Fibroblast of skin of left biceps (primary cell): ENCODE results near the gene RINT1.
"Not testable (repeated sequence)": the region's sequence is repeated elsewhere in the genome, so short reads cannot be mapped to it uniquely, and the experiment has no call there.

Experiments used
- DNase-seq, 2 experiments: peaks; one replicate each; pipeline ENCODE4 v3.0.0-alpha.2; 2013; ENCODE audit warnings: low read depth in 2 of 2

RINT1 gene

GRCh38 chr7:105532709-105533460 lies 884 bp downstream of the RINT1 start:
- no peak for DNase-seq

DNA sequence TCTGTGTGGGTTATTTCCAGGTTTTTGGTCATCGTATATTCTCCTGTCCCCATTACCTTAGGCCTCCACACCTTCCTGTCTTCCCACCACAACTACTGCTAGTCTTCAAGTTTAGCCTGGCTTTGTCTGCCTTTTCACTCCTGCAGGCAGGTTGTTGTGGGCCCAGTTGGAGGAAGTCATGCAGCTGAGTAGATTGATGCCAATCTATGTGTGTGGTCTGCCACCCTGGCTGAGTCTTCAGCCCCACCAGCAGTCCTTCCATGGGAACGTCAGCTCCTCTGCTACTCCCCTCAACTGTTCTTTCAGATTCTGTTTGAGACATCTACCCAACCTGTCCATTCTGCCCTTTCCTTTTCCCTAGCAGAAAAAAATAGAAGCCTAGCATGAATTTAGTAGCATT lies 6.3 kb downstream of the RINT1 start:
- DNase-seq: no peak

DNA sequence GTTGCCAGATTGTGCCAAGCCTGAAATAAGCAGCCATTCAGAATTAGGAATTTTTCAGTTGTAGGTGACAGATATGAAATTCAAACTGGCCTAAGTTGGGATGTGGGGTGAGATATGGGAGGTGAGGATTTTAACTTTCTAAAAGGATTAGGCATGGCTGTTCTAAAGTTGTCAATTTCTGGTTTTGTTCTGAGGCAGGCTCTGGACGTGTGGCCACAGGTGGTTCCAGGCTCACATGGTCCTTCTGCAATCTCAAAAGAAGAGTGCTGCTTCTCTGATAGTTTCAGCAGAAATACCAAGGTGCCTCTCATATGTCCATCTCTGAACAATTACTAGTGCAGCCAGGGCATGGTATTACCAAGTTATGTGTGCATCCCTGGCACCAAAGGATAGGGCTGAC lies 27.9 kb downstream of the RINT1 start:
- DNase-seq: no peak

- no peak for DNase-seq
These were observed 33.2 kb downstream of the RINT1 start for GRCh38 chr7:105565190-105565589.

DNA sequence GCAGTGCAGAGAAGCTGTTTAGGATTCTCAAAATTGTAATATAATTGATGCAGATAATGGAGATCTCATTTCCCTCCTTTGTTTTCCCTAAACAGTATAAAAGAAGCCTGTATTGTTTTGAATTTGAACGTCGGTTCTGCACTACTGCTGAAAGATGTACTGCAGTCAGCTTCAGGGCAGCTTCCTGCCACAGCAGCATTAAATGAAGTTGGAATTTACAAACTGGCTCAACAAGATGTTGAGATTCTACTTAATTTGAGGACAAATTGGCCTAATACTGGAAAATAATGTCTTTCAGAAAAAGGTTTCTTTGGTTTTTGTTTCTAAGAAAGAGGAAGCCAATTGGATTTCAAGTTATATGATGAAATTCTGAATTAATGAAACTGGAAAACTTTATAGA lies 35.0 kb downstream of the RINT1 start:
- no peak for DNase-seq

DNA sequence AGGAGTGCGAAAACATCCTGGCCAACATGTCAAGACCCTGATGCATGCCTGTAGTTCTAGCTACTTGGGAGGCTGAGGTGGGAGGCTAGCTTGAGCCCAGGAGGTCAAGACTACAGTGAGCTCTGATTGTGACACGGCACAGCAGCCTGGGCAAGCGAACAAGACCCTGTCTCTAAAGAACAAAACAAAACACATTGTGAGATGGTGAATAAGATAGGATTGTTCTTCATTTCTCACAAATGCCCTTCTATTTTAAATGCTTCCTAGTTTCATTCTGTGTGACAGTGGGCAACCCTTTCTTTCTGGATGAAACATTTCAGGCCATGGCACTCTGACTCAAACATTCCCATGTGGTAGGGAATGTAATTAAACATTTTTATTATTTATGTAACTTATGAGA lies 35.8 kb downstream of the RINT1 start:
- DNase-seq: no peak

- DNase-seq: no peak
These were observed 39.9 kb downstream of the RINT1 start for GRCh38 chr7:105571891-105572290.

DNA sequence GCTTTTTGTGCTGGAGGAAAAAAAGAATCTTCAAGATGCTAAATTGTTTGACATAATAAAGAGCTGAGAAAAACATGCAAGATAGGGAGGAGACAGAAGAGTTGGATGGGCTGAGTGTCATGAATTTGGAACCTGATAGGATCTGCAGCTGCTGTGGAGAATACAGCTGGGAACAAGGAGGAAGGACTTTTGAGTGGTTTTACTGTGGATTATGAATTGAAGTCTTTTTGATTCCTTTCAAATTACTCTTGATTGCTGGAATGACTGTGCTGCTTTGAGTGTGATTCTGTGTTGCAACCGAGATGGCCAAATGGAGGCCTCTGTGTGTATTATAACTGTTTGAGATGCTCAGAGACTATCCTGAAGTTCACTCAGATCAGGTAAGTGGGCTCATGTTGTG lies 45.2 kb downstream of the RINT1 start:
- DNase-seq: no peak

DNA sequence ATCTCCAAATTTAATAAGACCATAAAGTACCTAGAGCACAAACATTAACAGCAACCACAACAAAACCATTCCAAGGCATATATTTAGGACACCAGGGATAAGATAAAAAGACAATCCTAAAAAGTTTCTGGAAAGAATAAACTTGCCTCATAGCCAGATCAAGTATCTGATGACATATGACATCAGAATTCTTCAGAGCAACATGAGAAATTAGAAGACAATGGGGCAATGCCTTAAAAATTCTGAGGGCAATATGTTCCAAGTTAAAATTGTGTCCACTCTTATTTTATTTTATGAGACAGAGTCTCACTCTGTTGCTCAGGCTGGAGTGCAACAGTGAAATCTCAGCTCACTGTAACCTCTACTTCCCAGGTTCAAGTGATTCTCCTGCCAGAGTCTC lies 46.5 kb downstream of the RINT1 start:
- DNase-seq: no peak

GRCh38 chr7:105580022-105580740 lies 48.2 kb downstream of the RINT1 start:
- DNase-seq: no peak

GRCh38 chr7:105581066-105581811 lies 49.2 kb downstream of the RINT1 start, which contains the start of gene EFCAB10:
TSS of gene EFCAB10 (minus strand) at chr7:105581493. CDS start at chr7:105581463, 30 bp downstream.
- DNase-seq: no peak

- no peak for DNase-seq
These were observed 51.1 kb downstream of the RINT1 start for GRCh38 chr7:105583061-105583460.

DNA sequence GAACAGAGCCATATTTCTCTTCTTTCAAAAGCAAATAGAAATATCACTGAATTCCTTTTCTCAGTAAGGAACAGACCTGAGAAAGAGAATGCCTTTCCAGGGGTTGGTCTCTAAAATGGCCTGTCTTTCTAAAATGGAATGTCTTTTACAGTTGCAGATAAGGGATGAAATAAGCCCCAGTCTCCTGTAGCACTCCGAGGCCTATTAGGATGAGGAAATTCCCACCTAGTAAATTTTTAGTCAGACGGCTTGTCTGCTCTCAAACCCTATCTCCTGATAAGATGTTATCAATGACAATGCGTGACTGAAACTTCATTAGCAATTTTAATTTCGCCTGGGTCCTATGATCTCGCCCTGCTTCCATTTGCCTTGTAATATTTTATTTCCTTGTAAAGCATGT lies 52.2 kb downstream of the RINT1 start:
- no peak for DNase-seq

DNA sequence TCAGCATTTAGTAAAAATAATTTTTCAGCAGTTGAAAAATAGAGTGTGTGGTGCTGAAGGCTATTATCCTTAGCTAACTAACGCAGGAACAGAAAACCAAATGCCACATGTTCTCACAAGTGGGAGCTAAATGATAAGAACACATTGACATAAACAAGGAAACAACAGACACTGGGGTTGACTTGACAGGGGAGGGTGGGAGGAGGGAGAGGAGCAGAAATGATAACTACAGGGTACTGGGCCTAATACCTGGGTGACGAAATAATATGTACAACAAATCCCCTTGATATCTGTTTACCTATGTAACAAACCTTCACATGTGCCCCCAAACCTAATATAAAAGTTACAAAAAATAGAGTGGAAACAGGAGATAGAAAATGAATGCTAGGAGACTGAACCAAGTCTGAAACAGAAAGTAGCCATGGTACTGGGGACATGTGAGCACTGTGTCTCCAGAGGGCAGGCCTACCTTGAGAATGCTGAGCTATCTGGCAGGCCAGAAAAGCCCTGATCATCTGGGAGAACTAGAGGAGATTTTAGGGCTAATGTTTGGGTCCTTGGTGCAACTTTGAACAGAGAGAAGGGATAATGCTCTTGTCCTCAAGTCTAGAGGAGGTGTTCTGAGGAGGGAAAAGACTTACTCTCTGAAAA lies 54.0 kb downstream of the RINT1 start:
- DNase-seq: no peak

DNA sequence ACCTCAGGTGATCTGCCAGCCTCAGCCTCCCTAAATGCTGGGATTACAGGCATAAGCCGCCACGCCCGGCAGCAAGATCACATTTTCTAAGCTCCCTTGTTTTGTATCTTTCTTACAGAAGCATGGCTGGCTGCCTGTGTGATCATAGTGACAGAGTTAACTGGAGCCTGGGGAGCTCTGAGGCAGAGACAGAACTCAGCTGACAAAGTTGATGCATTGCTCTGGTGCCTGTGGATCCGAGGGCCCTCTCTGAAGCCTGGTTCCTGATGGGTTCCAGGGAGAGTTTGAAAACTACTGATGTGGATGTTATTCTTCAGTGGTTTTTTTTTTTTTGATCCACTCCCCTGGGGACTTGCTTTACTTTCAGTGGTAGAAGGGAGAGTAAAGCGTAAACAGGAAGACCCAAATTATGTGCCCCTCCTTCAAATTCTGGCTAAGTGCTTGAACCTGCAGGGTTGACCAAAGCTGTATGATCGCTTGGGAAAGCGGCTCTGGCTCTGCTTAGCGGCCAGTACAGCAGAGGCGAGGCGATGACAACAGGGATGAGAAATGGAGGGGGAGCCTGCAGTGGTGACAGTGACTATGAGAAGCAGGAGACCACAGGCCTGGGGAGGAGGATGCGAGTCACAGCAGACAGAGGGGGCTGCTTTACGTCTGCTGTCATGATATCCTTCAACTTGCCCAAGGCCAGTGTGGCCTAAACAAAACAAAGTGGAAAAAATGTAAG lies 56.1 kb downstream of the RINT1 start:
- no peak for DNase-seq

DNA sequence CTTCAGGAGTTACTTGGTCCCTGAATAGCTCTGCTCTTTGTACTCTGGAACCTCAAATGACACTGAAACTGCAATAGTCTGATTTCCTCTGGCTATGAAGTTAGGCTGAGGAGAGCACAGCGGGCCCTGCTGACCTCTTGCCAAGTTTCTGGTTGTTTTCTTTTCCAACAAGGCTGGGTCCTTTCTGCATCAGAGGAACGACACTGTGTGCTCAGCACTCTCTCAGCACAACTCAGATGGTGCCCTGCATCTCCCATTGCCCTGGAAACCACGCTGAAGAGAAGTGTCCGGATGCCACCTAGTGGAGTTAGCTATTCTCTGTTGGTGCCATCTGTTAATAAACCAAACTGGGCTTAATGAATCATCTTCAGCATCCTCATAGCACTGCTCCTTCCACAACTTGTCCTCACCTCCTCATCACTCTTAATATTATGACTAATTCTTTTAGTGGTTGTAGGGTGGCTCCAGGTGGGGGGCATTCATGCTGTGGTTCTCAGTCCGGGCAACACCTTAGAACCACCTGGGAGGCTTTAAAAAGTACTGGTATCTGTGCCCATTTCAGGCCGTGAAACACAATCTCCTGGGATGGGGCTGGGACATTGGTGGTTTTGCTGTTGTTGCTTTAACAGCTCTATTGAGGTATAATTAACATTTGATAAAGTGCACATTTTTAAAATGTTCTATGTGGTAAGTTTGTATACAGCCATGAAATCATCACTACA lies 57.5 kb downstream of the RINT1 start:
- DNase-seq: peak; percentile 33 to 37

DNA sequence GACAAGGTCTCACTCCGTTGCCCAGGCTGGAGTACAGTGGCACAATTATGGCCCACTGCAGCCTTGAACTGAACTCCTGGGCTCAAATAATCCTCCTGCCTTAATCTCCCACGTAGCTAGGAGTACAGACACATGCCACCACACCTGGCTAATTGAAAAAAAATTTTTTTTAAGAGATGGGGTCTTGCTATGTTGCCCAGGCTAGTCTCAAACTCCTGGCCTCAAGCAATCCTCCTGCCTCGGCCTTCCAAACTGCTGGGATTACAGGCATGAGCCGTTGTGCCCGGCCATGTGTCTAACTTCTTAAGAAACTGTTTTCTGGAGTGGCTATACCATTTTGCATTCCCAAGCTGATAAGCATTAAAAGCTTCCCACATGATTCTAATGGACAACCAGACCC lies 58.8 kb downstream of the RINT1 start:
- DNase-seq: no peak

- no peak for DNase-seq
These were observed 59.5 kb downstream of the RINT1 start for GRCh38 chr7:105591522-105591921.

GRCh38 chr7:105594034-105594433 lies 62.0 kb downstream of the RINT1 start:
- no peak for DNase-seq

- no peak for DNase-seq
These were observed 64.9 kb downstream of the RINT1 start for GRCh38 chr7:105596866-105597265.

DNA sequence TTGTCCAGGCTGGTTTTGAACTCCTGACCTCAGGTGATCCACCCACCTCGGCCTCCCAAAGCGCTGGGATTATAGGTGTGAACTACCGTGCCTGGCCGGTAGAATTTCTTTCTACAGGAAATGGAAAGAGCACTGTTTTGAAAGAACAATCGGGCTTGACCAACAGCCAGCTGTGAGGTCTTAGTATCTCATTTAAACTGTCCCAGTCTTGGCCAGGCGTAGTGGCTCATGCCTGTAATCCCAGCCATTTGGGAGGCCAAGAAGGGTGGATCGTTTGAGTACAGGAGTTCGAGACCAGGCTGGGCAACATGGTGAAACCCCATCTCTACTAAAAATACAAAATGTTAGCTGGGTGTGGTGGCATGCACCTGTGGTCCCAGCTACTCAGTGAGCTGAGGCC lies 67.1 kb downstream of the RINT1 start:
- not testable (repeated sequence) for DNase-seq
